ENCODE results near the gene GLRA2. TPM values are rescaled to one million over a fixed set of nuclear protein-coding genes. Genes with fewer than 3 reads are reported as not detected.

The GLRA2 gene
- total and polyA plus RNA-seq, 10 of the 15 experiments (the other 5 are each of a cell fraction or from before 2014, with no cell fraction given) = 0.01 TPM; not detected in 9

- TF ChIP-seq E2F8 (IDR thresholded peaks at IDR 0.05; ENCODE audit: low read depth, partially characterized antibody) = no peak
- TF ChIP-seq MEF2B (IDR thresholded peaks at IDR 0.05; ENCODE audit: partially characterized antibody, poor library complexity, severe bottlenecking) = peak; percentile 55
- TF ChIP-seq ZBTB11 (CRISPR knock-in tag; IDR thresholded peaks at IDR 0.05) = no peak
- no peak for TF ChIP-seq BHLHE40 (IDR thresholded peaks at IDR 0.05; ENCODE audit: borderline replicate concordance in 1 of 2, low read depth in 2 of 2, low read length in 1 of 2)
- no peak; the same call in 1 of the 2 replicates for TF ChIP-seq JUNB (IDR thresholded peaks at IDR 0.05)
- TF ChIP-seq ASH2L (IDR thresholded peaks at IDR 0.05; ENCODE audit: borderline replicate concordance, low read depth) = no peak
- no peak for TF ChIP-seq BMI1 (IDR thresholded peaks at IDR 0.05; ENCODE audit: borderline replicate concordance)
- TF ChIP-seq ZBED1 (IDR thresholded peaks at IDR 0.05; ENCODE audit: borderline replicate concordance) = no peak
- no peak for TF ChIP-seq ETV6 (conservative IDR thresholded peaks at IDR 0.05 in 1 of 2, IDR thresholded peaks at IDR 0.05 in 1 of 2; ENCODE audit: borderline replicate concordance in 1 of 2, low read depth in 1 of 2)
- TF ChIP-seq POU2F2 (IDR thresholded peaks at IDR 0.05; ENCODE audit: borderline replicate concordance, low read depth, low read length) = no peak
- no peak for TF ChIP-seq CEBPZ (IDR thresholded peaks at IDR 0.05; ENCODE audit: low read depth, low read length)
- no peak for TF ChIP-seq IRF5 (IDR thresholded peaks at IDR 0.05; ENCODE audit: borderline replicate concordance)
- TF ChIP-seq ZBTB4 (CRISPR knock-in tag; IDR thresholded peaks at IDR 0.05) = no peak
- peak; percentile 29; the same call in 1 of the 2 replicates for TF ChIP-seq ATF7 (IDR thresholded peaks at IDR 0.05; ENCODE audit: low read depth)
- no peak for TF ChIP-seq KLF5 (IDR thresholded peaks at IDR 0.05; ENCODE audit: partially characterized antibody)
Measured at GRCh38 chrX:14670819-14671218, 141.5 kb downstream of the GLRA2 start (continued).
